Measurements from ENCODE around the gene TBL1X.

Gene TBL1X

GRCh38 chrX:9698576-9698975 is 233.7 kb downstream of the TBL1X start:
- no peak for DNase-seq (ENCODE audit: low read depth)
- TF ChIP-seq CTCF (IDR thresholded peaks at IDR 0.05; ENCODE audit: insufficient read depth, low read depth, low read length, missing control alignments), result no peak
- no peak overlapping the region for H3K4me3 ChIP-seq (ENCODE audit: low read length)

GRCh38 chrX:9700555-9700954 is 235.7 kb downstream of the TBL1X start:
- no peak for DNase-seq (ENCODE audit: low read depth)
- no peak for TF ChIP-seq CTCF (IDR thresholded peaks at IDR 0.05; ENCODE audit: insufficient read depth, low read depth, low read length, missing control alignments)
- H3K4me3 ChIP-seq (ENCODE audit: low read length), result no peak overlapping the region

GRCh38 chrX:9701790-9702189 is 236.9 kb downstream of the TBL1X start:
- no peak for DNase-seq (ENCODE audit: low read depth)
- no peak for TF ChIP-seq CTCF (IDR thresholded peaks at IDR 0.05; ENCODE audit: insufficient read depth, low read depth, low read length, missing control alignments)
- H3K4me3 ChIP-seq (ENCODE audit: low read length), result no peak overlapping the region

GRCh38 chrX:9703406-9703805 is 238.5 kb downstream of the TBL1X start:
- TF ChIP-seq CTCF (IDR thresholded peaks at IDR 0.05; ENCODE audit: insufficient read depth, low read depth, low read length, missing control alignments), result no peak
- no peak for DNase-seq (ENCODE audit: low read depth)
- H3K4me3 ChIP-seq (ENCODE audit: low read length), result no peak overlapping the region

- no peak for DNase-seq (ENCODE audit: low read depth)
- H3K4me3 ChIP-seq (ENCODE audit: low read length), result no peak overlapping the region
- TF ChIP-seq CTCF (IDR thresholded peaks at IDR 0.05; ENCODE audit: insufficient read depth, low read depth, low read length, missing control alignments), result no peak
Measured at GRCh38 chrX:9704876-9705465, 240.1 kb downstream of the TBL1X start.

- H3K4me3 ChIP-seq (ENCODE audit: low read length), result no peak overlapping the region
- TF ChIP-seq CTCF (IDR thresholded peaks at IDR 0.05; ENCODE audit: insufficient read depth, low read depth, low read length, missing control alignments), result no peak
- no peak for DNase-seq (ENCODE audit: low read depth)
Measured at GRCh38 chrX:9706421-9706820, 241.6 kb downstream of the TBL1X start.

- DNase-seq (ENCODE audit: low read depth), result no peak
- no peak for TF ChIP-seq CTCF (IDR thresholded peaks at IDR 0.05; ENCODE audit: insufficient read depth, low read depth, low read length, missing control alignments)
- H3K4me3 ChIP-seq (ENCODE audit: low read length), result no peak overlapping the region
Measured at GRCh38 chrX:9707306-9708033, 242.6 kb downstream of the TBL1X start.

Data from epithelial cell of esophagus (primary cell).